Kidney (tissue), 14 donors: ENCODE data around the gene PLAU. TPM values are rescaled to one million over a fixed set of nuclear protein-coding genes. Genes with fewer than 3 reads are reported as not detected.
"Not testable (repeated sequence)": the region's sequence is repeated elsewhere in the genome, so short reads cannot be mapped to it uniquely, and the experiment has no call there.

Experiments used
- DNase-seq, 5 donors: peaks; one replicate each; pipeline ENCODE4 v3.0.0-alpha.2; 2013 to 2020
- FAIRE-seq: peaks from 2 replicates; lab custom pipeline; 2012; peaks lifted over from hg19 to GRCh38; lab: Jason Lieb, UNC
- H3K27ac ChIP-seq, 2 donors: one replicate each; pipeline ENCODE4 v1.7.0; 2013; ENCODE audit warnings: low read depth in 2 of 2, low read length in 2 of 2, inconsistent platforms in 1 of 2
- H3K27me3 ChIP-seq: one replicate; pipeline ENCODE4 v1.7.1; 2013; ENCODE audit warnings: low read length, inconsistent platforms; ENCODE audit not compliant: control insufficient read depth, insufficient read depth
- H3K36me3 ChIP-seq, 3 donors: one replicate each; pipeline versions ENCODE4 v1.7.0 to v1.7.1; 2013; ENCODE audit warnings: low read length in 3 of 3, control low read depth in 1 of 3, inconsistent platforms in 1 of 3; ENCODE audit not compliant: insufficient read depth in 3 of 3, control insufficient read depth in 2 of 3
- H3K4me1 ChIP-seq, 3 donors: one replicate each; pipeline versions ENCODE4 v1.7.0 to v1.7.1; 2013; ENCODE audit warnings: low read length in 3 of 3, inconsistent platforms in 1 of 3, low read depth in 1 of 3; ENCODE audit not compliant: control insufficient read depth in 2 of 3, insufficient read depth in 2 of 3
- H3K4me3 ChIP-seq, 3 donors: one replicate each; pipeline versions ENCODE4 v1.7.0 to v1.8.1; 2013; ENCODE audit warnings: low read length in 3 of 3, control low read depth in 1 of 3, inconsistent platforms in 1 of 3
- H3K9ac ChIP-seq, 3 donors: one replicate each; pipeline versions ENCODE4 v1.7.0 to v1.7.1; 2013; ENCODE audit warnings: low read length in 3 of 3, control low read depth in 1 of 3, inconsistent platforms in 1 of 3
- H3K9me3 ChIP-seq, 3 donors: one replicate each; pipeline versions ENCODE4 v1.7.0 to v1.7.1; 2013; ENCODE audit warnings: low read length in 3 of 3, control low read depth in 1 of 3, inconsistent platforms in 1 of 3; ENCODE audit not compliant: control insufficient read depth in 2 of 3, insufficient read depth in 1 of 3
- CTCF ChIP-seq: IDR thresholded peaks from 3 replicates; pipeline ENCODE4 v1.5.1; 2012; ENCODE audit warnings: mild to moderate bottlenecking, moderate library complexity, borderline replicate concordance; ENCODE audit not compliant: insufficient read depth; ENCODE audit errors: extremely low read depth
- intact Hi-C: fragments of 100-400 bp; cut with DNase I; formaldehyde crosslinking; loops from one replicate; pipeline ENCODE4 v1.11.1; 2022
- polyA plus RNA-seq: library from polyadenylated mRNA; stranded (reverse); fragments of 350-450 nt; fragmentation: Illumina TruSeq; extraction: RNeasy Lipid Tissue Mini Kit (QIAGEN cat#74804); gene quantifications from one replicate; pipeline ENCODE4 v1.2.3, GENCODE V29; 2014; ENCODE audit warnings: low read depth, low replicate concordance; ENCODE audit not compliant: insufficient read depth
- total RNA-seq: library from RNA; stranded (reverse); fragmentation: NEBNext Ultra II Directional; extraction: Animal tissue kit (Norgen Biotek cat#: 25700); gene quantifications from one replicate; pipeline ENCODE4 v1.2.1, GENCODE V29; 2021
- donor health status: control.
- donor health status: control.
- donor health status: control.
- donor health status: control.
- donor health status: control.
- donor health status: DM: yes; HTN: yes; CAD: no.
- donor health status: Normal renal cell carcinoma (clear cell type).

The PLAU gene
- total and polyA plus RNA-seq, 2 donors from 2014 or later, result 40.8 to 82.5 TPM

GRCh38 chr10:73889014-73889413 lies 21.9 kb upstream of the PLAU start:
- DNase-seq (peak in 1 of 5 donors; percentile 86), FAIRE-seq (no peak)
- Histone ChIP-seq H3K4me3 (no peak overlapping the region), H3K27ac (no peak overlapping the region), H3K9ac (no peak overlapping the region), H3K9me3 (no peaks in the 10 kb centered on the region), H3K36me3 (no peaks in the 10 kb centered on the region), H3K27me3 (no peaks in the 10 kb centered on the region), H3K4me1 (peaks cover 0 to 23% (median 22%) of the 10 kb centered on the region in 3 donors)
- TF ChIP-seq CTCF, result no peak
- intact Hi-C loops, result loop anchor here (10.0 kb wide), 1 partner anchor 56 kb away; no protein-coding TSS in a partner anchor

GRCh38 chr10:73889416-73889815 lies 21.5 kb upstream of the PLAU start:
- not testable (repeated sequence) for H3K27ac ChIP-seq, FAIRE-seq

GRCh38 chr10:73890261-73890660 lies 20.7 kb upstream of the PLAU start:
- intact Hi-C loops, result no loop called here
- H3K27ac ChIP-seq, result no peak overlapping the region
- FAIRE-seq, result no peak

More at GRCh38 chr10:73889416-73889815, 21.5 kb upstream of the PLAU start:
- not testable (repeated sequence) for H3K27me3 ChIP-seq, H3K9ac ChIP-seq, H3K4me3 ChIP-seq, DNase-seq, H3K36me3 ChIP-seq, H3K9me3 ChIP-seq
- peaks cover 0 to 23% (median 22%) of the 10 kb centered on the region in 3 donors for H3K4me1 ChIP-seq
- intact Hi-C loops, result loop anchor here (10.0 kb wide), 1 partner anchor 55 kb away; no protein-coding TSS in a partner anchor

GRCh38 chr10:73890830-73891229 lies 20.1 kb upstream of the PLAU start:
- H3K4me3 ChIP-seq, intact Hi-C loops, DNase-seq, H3K9ac ChIP-seq, H3K27ac ChIP-seq, H3K36me3 ChIP-seq, FAIRE-seq, H3K9me3 ChIP-seq, H3K27me3 ChIP-seq: not testable (repeated sequence)
- H3K4me1 ChIP-seq, result peaks cover 0 to 23% (median 22%) of the 10 kb centered on the region in 3 donors

More at GRCh38 chr10:73890261-73890660, 20.7 kb upstream of the PLAU start:
- no peak overlapping the region for H3K4me3 ChIP-seq
- H3K4me1 ChIP-seq, result peaks cover 0 to 23% (median 22%) of the 10 kb centered on the region in 3 donors
- no peaks in the 10 kb centered on the region for H3K27me3 ChIP-seq
- no peak for DNase-seq
- no peaks in the 10 kb centered on the region for H3K9me3 ChIP-seq
- TF ChIP-seq CTCF, result no peak
- no peaks in the 10 kb centered on the region for H3K36me3 ChIP-seq
- no peak overlapping the region for H3K9ac ChIP-seq
